Breast epithelium (tissue), 4 donors: Measurements from ENCODE around the gene RSPH10B. TPM values are rescaled to one million over a fixed set of nuclear protein-coding genes. Genes with fewer than 3 reads are reported as not detected.
"Not testable (repeated sequence)": the region's sequence is repeated elsewhere in the genome, so short reads cannot be mapped to it uniquely, and the experiment has no call there.

Source experiments
- DNase-seq, 2 donors: peaks; one replicate each; pipeline ENCODE4 v3.0.0-alpha.2; 2019; ENCODE audit warnings: low spot score in 2 of 2
- H3K27ac ChIP-seq, 2 donors: fragments of 200-600 bp; sonication (generic) in 1 of 2; one replicate each; pipeline ENCODE4 v1.5.1; 2016 to 2019; ENCODE audit warnings: mild to moderate bottlenecking in 1 of 2
- H3K27me3 ChIP-seq, 2 donors: fragments of 200-600 bp; sonication (generic) in 1 of 2; one replicate each; pipeline versions ENCODE4 v1.5.1 to v1.6.0; 2017 to 2019; ENCODE audit warnings: control low read depth in 1 of 2, mild to moderate bottlenecking in 1 of 2
- H3K36me3 ChIP-seq: fragments of 200-600 bp; one replicate; pipeline ENCODE4 v1.5.1; 2019
- H3K4me1 ChIP-seq, 2 donors: fragments of 200-600 bp; sonication (generic); one replicate each; pipeline ENCODE4 v1.5.1; 2016 to 2019; ENCODE audit warnings: control low read depth in 1 of 2
- H3K4me3 ChIP-seq, 3 donors: fragments of 200-600 bp; sonication (generic); 1 replicate in 2 of 3; 2 replicates in 1 of 3; pipeline ENCODE4 v1.5.1; 2016 to 2019; ENCODE audit warnings: mild to moderate bottlenecking in 3 of 3, moderate library complexity in 2 of 3
- H3K9me3 ChIP-seq, 2 donors: fragments of 200-600 bp; sonication (generic) in 1 of 2; one replicate each; pipeline ENCODE4 v1.5.1; 2016 to 2019; ENCODE audit warnings: control low read depth in 1 of 2
- CTCF ChIP-seq, 3 donors: fragments of 450-650 bp; IDR thresholded peaks; one replicate each; pipeline ENCODE4 v1.5.1; 2016 to 2017; ENCODE audit warnings: antibody characterized with exemption in 3 of 3, mild to moderate bottlenecking in 3 of 3, moderate library complexity in 3 of 3
- POLR2A ChIP-seq: fragments of 450-650 bp; IDR thresholded peaks from one replicate; pipeline ENCODE4 v1.6.1; 2016; ENCODE audit warnings: antibody characterized with exemption, mild to moderate bottlenecking, moderate library complexity
- POLR2AphosphoS5 ChIP-seq, 3 donors: sonication (generic); formaldehyde crosslinking; IDR thresholded peaks; one replicate each; pipeline ENCODE4 v1.6.1; 2017; ENCODE audit warnings: antibody characterized with exemption in 3 of 3
- intact Hi-C: fragments of 100-400 bp; cut with DNase I; formaldehyde crosslinking; loops from one replicate; pipeline ENCODE4 v1.15.1; 2023; ENCODE audit warnings: low total_unique reads
- total RNA-seq, 3 donors: library from RNA; depleted of rRNA; stranded (reverse); fragments of >200 nt; gene quantifications; one replicate each; pipeline ENCODE4 v1.1.0, GENCODE V29; 2016

Gene RSPH10B
- total RNA-seq: under 1 TPM; 0.15 to 0.33 (median 0.16) TPM

- DNase-seq, H3K36me3 ChIP-seq, H3K27me3 ChIP-seq, intact Hi-C loops, H3K4me3 ChIP-seq, H3K27ac ChIP-seq, H3K4me1 ChIP-seq, H3K9me3 ChIP-seq: not testable (repeated sequence)
These were observed at the start of gene RSPH10B for GRCh38 chr7:5970347-5970911. TSS of gene RSPH10B (minus strand) at chr7:5970689. CDS start at chr7:5967116, 3,573 bp downstream.

GRCh38 chr7:6016653-6016966, 46.1 kb upstream of the RSPH10B start:
- peak overlapping the region in 1 of 2 donors; percentile 23 for H3K27ac ChIP-seq
- DNase-seq: no peak
- TF ChIP-seq CTCF (IDR thresholded peaks at IDR 0.05) (no peak), POLR2AphosphoS5 (IDR thresholded peaks at IDR 0.05) (no peak), POLR2A (no peak)
- no peak overlapping the region for H3K4me3 ChIP-seq
- H3K4me1 ChIP-seq: no peaks in the 10 kb centered on the region
- H3K36me3 ChIP-seq: no peaks in the 10 kb centered on the region
- H3K9me3 ChIP-seq: no peaks in the 10 kb centered on the region
- intact Hi-C loops: no loop called here
- no peaks in the 10 kb centered on the region for H3K27me3 ChIP-seq

- H3K27me3 ChIP-seq: no peaks in the 10 kb centered on the region
- peak in 1 of 2 donors; percentile 60 for DNase-seq
- H3K27ac ChIP-seq: peak overlapping the region; percentile 17 to 40
- no peak for TF ChIP-seq CTCF (IDR thresholded peaks at IDR 0.05)
- no peak for TF ChIP-seq POLR2A
- TF ChIP-seq POLR2AphosphoS5 (IDR thresholded peaks at IDR 0.05): no peak
- no peak overlapping the region for H3K4me3 ChIP-seq
- no peaks in the 10 kb centered on the region for H3K9me3 ChIP-seq
- H3K4me1 ChIP-seq: no peaks in the 10 kb centered on the region
- intact Hi-C loops: no loop called here
- no peaks in the 10 kb centered on the region for H3K36me3 ChIP-seq
These were observed 45.6 kb upstream of the RSPH10B start for GRCh38 chr7:6015917-6016652.

- DNase-seq: no peak
- no peaks in the 10 kb centered on the region for H3K36me3 ChIP-seq
- no peaks in the 10 kb centered on the region for H3K9me3 ChIP-seq
- intact Hi-C loops: no loop called here
- no peak overlapping the region for H3K4me3 ChIP-seq
- TF ChIP-seq CTCF (IDR thresholded peaks at IDR 0.05): no peak
- no peak overlapping the region for H3K27ac ChIP-seq
- H3K4me1 ChIP-seq: no peaks in the 10 kb centered on the region
- no peaks in the 10 kb centered on the region for H3K27me3 ChIP-seq
These were observed 42.0 kb upstream of the RSPH10B start for GRCh38 chr7:6012355-6013104.

GRCh38 chr7:6011541-6011940, 41.1 kb upstream of the RSPH10B start:
- H3K4me1 ChIP-seq: no peaks in the 10 kb centered on the region
- no peak overlapping the region for H3K4me3 ChIP-seq
- DNase-seq: no peak
- H3K27me3 ChIP-seq: no peaks in the 10 kb centered on the region
- no peak overlapping the region for H3K27ac ChIP-seq
- TF ChIP-seq POLR2A: no peak
- TF ChIP-seq POLR2AphosphoS5 (IDR thresholded peaks at IDR 0.05): no peak
- no peak for TF ChIP-seq CTCF (IDR thresholded peaks at IDR 0.05)
- H3K36me3 ChIP-seq: no peaks in the 10 kb centered on the region
- intact Hi-C loops: no loop called here
- H3K9me3 ChIP-seq: no peaks in the 10 kb centered on the region

GRCh38 chr7:6010370-6010769, 39.9 kb upstream of the RSPH10B start:
- H3K36me3 ChIP-seq, H3K27ac ChIP-seq, H3K27me3 ChIP-seq, DNase-seq, H3K4me1 ChIP-seq, intact Hi-C loops, H3K4me3 ChIP-seq, H3K9me3 ChIP-seq: not testable (repeated sequence)
